Dendritic cell treated with granulocyte-macrophage colony-stimulating factor and Interleukin-4, amounts not matched to agents 40 ng/mL and 50 ng/mL, for 4 days (primary cell): ENCODE data around the gene NRIP2.

Source experiments
- H3K27ac Mint-ChIP-seq: one replicate; pipeline ENCODE4 v1.8.0; 2022; ENCODE audit warnings: mild to moderate bottlenecking, mixed read lengths
- H3K27me3 Mint-ChIP-seq: one replicate; pipeline ENCODE4 v1.8.0; 2022; ENCODE audit warnings: mild to moderate bottlenecking, mixed read lengths
- H3K36me3 Mint-ChIP-seq: one replicate; pipeline ENCODE4 v1.8.0; 2022; ENCODE audit warnings: low read depth, mixed read lengths
- H3K4me1 Mint-ChIP-seq: one replicate; pipeline ENCODE4 v1.8.0; 2022; ENCODE audit warnings: low read depth, mixed read lengths
- H3K4me3 Mint-ChIP-seq: one replicate; pipeline ENCODE4 v1.8.0; 2022; ENCODE audit warnings: mild to moderate bottlenecking, moderate library complexity, mixed read lengths
- H3K9me3 Mint-ChIP-seq: one replicate; pipeline ENCODE4 v1.8.0; 2022; ENCODE audit warnings: mixed read lengths
- intact Hi-C: fragments of 100-400 bp; cut with micrococcal nuclease; formaldehyde crosslinking; loops from one replicate; pipeline ENCODE4 v1.15.0; 2022

The NRIP2 gene

GRCh38 chr12:2792671-2793500 lies 41.9 kb downstream of the NRIP2 start:
- H3K4me1 Mint-ChIP-seq, result peaks cover 42% of the 10 kb centered on the region
- H3K36me3 Mint-ChIP-seq, result peaks cover 30% of the 10 kb centered on the region
- no peak overlapping the region for H3K4me3 Mint-ChIP-seq
- no peak overlapping the region for H3K27ac Mint-ChIP-seq
- intact Hi-C loops, result no loop called here
- H3K27me3 Mint-ChIP-seq, result peaks cover 17% of the 10 kb centered on the region
- no peaks in the 10 kb centered on the region for H3K9me3 Mint-ChIP-seq

- Mint-ChIP-seq H3K4me3 (no peak overlapping the region), H3K27me3 (peaks cover 17% of the 10 kb centered on the region), H3K4me1 (peaks cover 24% of the 10 kb centered on the region), H3K27ac (no peak overlapping the region), H3K9me3 (no peaks in the 10 kb centered on the region), H3K36me3 (peaks cover 12% of the 10 kb centered on the region)
- intact Hi-C loops, result no loop called here
Observed at GRCh38 chr12:2791089-2791488, 43.7 kb downstream of the NRIP2 start.

- Mint-ChIP-seq H3K36me3 (no peaks in the 10 kb centered on the region), H3K4me1 (peaks cover 11% of the 10 kb centered on the region), H3K27ac (no peak overlapping the region), H3K9me3 (no peaks in the 10 kb centered on the region), H3K27me3 (peaks cover 27% of the 10 kb centered on the region), H3K4me3 (no peak overlapping the region)
- intact Hi-C loops, result no loop called here
Observed at GRCh38 chr12:2785017-2785416, 49.8 kb downstream of the NRIP2 start.

- peaks cover 17% of the 10 kb centered on the region for H3K4me1 Mint-ChIP-seq
- H3K27ac Mint-ChIP-seq, result no peak overlapping the region
- H3K36me3 Mint-ChIP-seq, result no peaks in the 10 kb centered on the region
- H3K27me3 Mint-ChIP-seq, result peaks cover 29% of the 10 kb centered on the region
- H3K4me3 Mint-ChIP-seq, result peak overlapping the region; percentile 61
- intact Hi-C loops, result loop anchor here (5.0 kb wide), 1 partner anchor 102 kb away; no protein-coding TSS in a partner anchor
- no peaks in the 10 kb centered on the region for H3K9me3 Mint-ChIP-seq
Observed at GRCh38 chr12:2783936-2784600, 50.8 kb downstream of the NRIP2 start.

- Mint-ChIP-seq H3K36me3 (no peaks in the 10 kb centered on the region), H3K27ac (no peak overlapping the region), H3K27me3 (peaks cover 22% of the 10 kb centered on the region), H3K9me3 (no peaks in the 10 kb centered on the region), H3K4me3 (no peak overlapping the region), H3K4me1 (peaks cover 19% of the 10 kb centered on the region)
- intact Hi-C loops, result no loop called here
Observed at GRCh38 chr12:2779281-2779680, 55.6 kb downstream of the NRIP2 start.

GRCh38 chr12:2776129-2776806 lies 58.6 kb downstream of the NRIP2 start:
- peaks cover 3% of the 10 kb centered on the region for H3K27me3 Mint-ChIP-seq

GRCh38 chr12:2775431-2775830 lies 59.4 kb downstream of the NRIP2 start:
- no peak overlapping the region for H3K27ac Mint-ChIP-seq
- H3K36me3 Mint-ChIP-seq, result no peaks in the 10 kb centered on the region
- H3K4me3 Mint-ChIP-seq, result no peak overlapping the region
- no peaks in the 10 kb centered on the region for H3K9me3 Mint-ChIP-seq
- intact Hi-C loops, result no loop called here
- peaks cover 9% of the 10 kb centered on the region for H3K4me1 Mint-ChIP-seq
- peaks cover 3% of the 10 kb centered on the region for H3K27me3 Mint-ChIP-seq

More at GRCh38 chr12:2776129-2776806, 58.6 kb downstream of the NRIP2 start:
- Mint-ChIP-seq H3K9me3 (no peaks in the 10 kb centered on the region), H3K36me3 (no peaks in the 10 kb centered on the region), H3K4me1 (peaks cover 9% of the 10 kb centered on the region), H3K4me3 (no peak overlapping the region), H3K27ac (no peak overlapping the region)
- intact Hi-C loops, result no loop called here
